Uterus (tissue), 2 donors: Measurements from ENCODE around the gene IL18BP.

Experiments
- CTCF ChIP-seq, 4 experiments: fragments of 200-600 bp in 2 of 4; fragments of 450-650 bp in 2 of 4; sonication (generic) in 2 of 4; IDR thresholded peaks; one replicate each; pipeline ENCODE4 v1.5.1; 2016 to 2019; ENCODE audit warnings: antibody characterized with exemption in 4 of 4, mild to moderate bottlenecking in 2 of 4, moderate library complexity in 1 of 4
- POLR2A ChIP-seq, 2 donors: fragments of 450-650 bp; IDR thresholded peaks; one replicate each; pipeline ENCODE4 v1.6.1; 2016; ENCODE audit warnings: antibody characterized with exemption in 2 of 2, mild to moderate bottlenecking in 1 of 2, moderate library complexity in 1 of 2

- no peak for TF ChIP-seq CTCF (IDR thresholded peaks at IDR 0.05)
- no peak for TF ChIP-seq POLR2A (IDR thresholded peaks at IDR 0.05)
Measured at GRCh38 chr11:71988050-71988449, 10.7 kb upstream of the IL18BP start.
